Cardiac fibroblast (primary cell): ENCODE measurements around the gene KSR1.
A peak's percentile ranks its signal among the peaks of the same experiment; 100 is the strongest.
"Not testable (repeated sequence)": the region's sequence is repeated elsewhere in the genome, so short reads cannot be mapped to it uniquely, and the experiment has no call there.

Source experiments
- DNase-seq, 2 donors: peaks; one replicate each; pipeline versions ENCODE4 v3.0.0 to v3.0.0-alpha.2; 2010; ENCODE audit warnings: low read depth in 2 of 2
- H3K4me3 ChIP-seq, 2 donors: replicated peaks in 1 of 2; 1 replicate in 1 of 2; 2 replicates in 1 of 2; pipeline ENCODE4 v1.5.1; 2011; ENCODE audit warnings: low read depth in 2 of 2, low read length in 2 of 2, mild to moderate bottlenecking in 2 of 2, moderate library complexity in 1 of 2
- CTCF ChIP-seq: IDR thresholded peaks from one replicate; pipeline ENCODE4 v1.5.1; 2011; ENCODE audit warnings: low read depth, mild to moderate bottlenecking, low read length, inconsistent platforms

The KSR1 gene

GRCh38 chr17:27421111-27421510 lies 35.1 kb upstream of the KSR1 start:
- H3K4me3 ChIP-seq = no peak overlapping the region
- no peak for DNase-seq
- no peak for TF ChIP-seq CTCF

- not testable (repeated sequence) for DNase-seq, H3K4me3 ChIP-seq
These were observed 34.6 kb upstream of the KSR1 start for GRCh38 chr17:27421626-27422025.

GRCh38 chr17:27422601-27423000 lies 33.6 kb upstream of the KSR1 start:
- no peak for DNase-seq
- TF ChIP-seq CTCF = no peak
- H3K4me3 ChIP-seq = no peak overlapping the region

GRCh38 chr17:27423651-27424050 lies 32.6 kb upstream of the KSR1 start:
- no peak overlapping the region for H3K4me3 ChIP-seq
- no peak for TF ChIP-seq CTCF

GRCh38 chr17:27424516-27424915 lies 31.7 kb upstream of the KSR1 start:
- DNase-seq = no peak
- TF ChIP-seq CTCF = no peak
- no peak overlapping the region for H3K4me3 ChIP-seq

More at GRCh38 chr17:27423651-27424050, 32.6 kb upstream of the KSR1 start:
- peak in 1 of 2 donors; percentile 14 for DNase-seq

- no peak for DNase-seq
- H3K4me3 ChIP-seq = no peak overlapping the region
- no peak for TF ChIP-seq CTCF
These were observed 31.3 kb upstream of the KSR1 start for GRCh38 chr17:27424941-27425340.

GRCh38 chr17:27425571-27425970 lies 30.7 kb upstream of the KSR1 start:
- not testable (repeated sequence) for H3K4me3 ChIP-seq, DNase-seq

- DNase-seq = no peak
- H3K4me3 ChIP-seq = no peak overlapping the region
- TF ChIP-seq CTCF = no peak
These were observed 30.3 kb upstream of the KSR1 start for GRCh38 chr17:27425991-27426390.

GRCh38 chr17:27426471-27426870 lies 29.8 kb upstream of the KSR1 start:
- not testable (repeated sequence) for H3K4me3 ChIP-seq, DNase-seq

- not testable (repeated sequence) for DNase-seq, H3K4me3 ChIP-seq
These were observed 28.9 kb upstream of the KSR1 start for GRCh38 chr17:27427166-27427862.
